ENCODE results near the gene UPK3BL2.
"Not testable (repeated sequence)": the region's sequence is repeated elsewhere in the genome, so short reads cannot be mapped to it uniquely, and the experiment has no call there.

DNA sequence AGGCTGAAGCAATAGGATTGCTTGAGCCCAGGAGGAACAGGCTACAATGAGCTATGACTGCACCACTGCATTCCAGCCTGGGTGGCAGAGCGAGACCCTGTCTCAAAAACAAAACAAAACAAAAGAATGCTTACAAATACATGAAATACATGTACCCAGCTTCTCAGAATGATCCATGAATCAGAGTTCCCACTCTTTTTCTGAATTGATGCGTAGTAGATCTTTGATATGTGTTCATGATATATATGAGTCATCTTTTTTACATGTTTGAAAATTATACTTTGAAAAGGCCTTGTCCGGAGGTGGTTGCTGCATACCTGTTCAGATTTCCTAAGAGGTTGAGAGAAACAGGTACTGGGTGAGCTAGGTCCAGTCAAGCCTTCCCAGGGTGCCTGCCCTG, 32.9 kb upstream of the UPK3BL2 start:
- not testable (repeated sequence) for TF ChIP-seq CTCF (conservative IDR thresholded peaks at IDR 0.05 in 1 of 2, IDR thresholded peaks at IDR 0.05 in 1 of 2; ENCODE audit: extremely low read depth in 1 of 2, insufficient read depth in 1 of 2, low read depth in 1 of 2, low read length in 2 of 2); EZH2 (IDR thresholded peaks at IDR 0.05; ENCODE audit: borderline replicate concordance, low read length)
